ENCODE data around the gene NRG3. TPM values are rescaled to one million over a fixed set of nuclear protein-coding genes. Genes with fewer than 3 reads are reported as not detected.

The NRG3 gene
- total and polyA plus RNA-seq, 2 of the 4 experiments (the other 2 are of a cell fraction): not detected

DNA sequence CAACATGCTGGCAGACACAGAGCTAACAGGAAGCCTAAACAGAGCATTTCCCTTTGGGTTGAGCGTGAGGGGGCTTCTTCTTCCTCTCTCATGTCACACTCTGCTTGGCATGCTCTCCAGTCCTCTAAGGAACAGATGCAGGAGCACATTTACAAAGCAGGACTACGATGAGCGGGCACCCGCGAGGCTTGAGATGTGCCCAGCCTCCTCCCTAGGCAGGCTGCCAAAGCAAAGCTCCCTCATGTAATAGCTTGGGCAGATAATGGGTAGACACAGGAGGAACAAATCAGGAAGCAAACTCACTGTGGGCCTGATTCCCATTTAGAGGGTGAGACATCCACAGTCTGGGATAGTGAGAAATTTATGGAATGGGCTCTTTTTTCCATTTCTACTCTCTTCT lies 519.1 kb downstream of the NRG3 start:
- H3K56ac ChIP-seq (ENCODE audit: extremely low read depth, insufficient read depth, low read length): no peak overlapping the region
- H3K9me1 ChIP-seq (ENCODE audit: insufficient read depth, low read length): no peaks in the 10 kb centered on the region
- no peak overlapping the region for H4K91ac ChIP-seq (ENCODE audit: insufficient read depth, low read depth, low read length)
- DNase-seq (no peak), ATAC-seq (ENCODE audit: low read depth) (no peak)
- H3K79me1 ChIP-seq (ENCODE audit: low read depth in 1 of 2, low read length in 2 of 2): no peaks in the 10 kb centered on the region
- H4K8ac ChIP-seq (ENCODE audit: low read depth in 2 of 2, low read length in 2 of 2): no peak overlapping the region
- intact Hi-C loops (cut with micrococcal nuclease): no loop called here
- H2BK15ac ChIP-seq (ENCODE audit: low read depth, low read length): no peak overlapping the region
- no peak overlapping the region for H2AK5ac ChIP-seq (ENCODE audit: low read depth, low read length)
- no peak overlapping the region for H3K14ac ChIP-seq (replicated peaks; ENCODE audit: low read depth, low read length)
- no peaks in the 10 kb centered on the region for H4K20me1 ChIP-seq (ENCODE audit: insufficient read depth, low read length)
- H2AK9ac ChIP-seq (replicated peaks; ENCODE audit: low read depth, low read length, poor library complexity): no peak overlapping the region
- BruUV-seq (replicated peaks): no TSS peak
- no peak overlapping the region for H4K5ac ChIP-seq (ENCODE audit: low read depth, low read length)
- CTCF ChIA-PET: no interaction called here
- H3K9me3 ChIP-seq (ENCODE audit: control insufficient read depth, insufficient read depth, low read length): peaks cover 12% of the 10 kb centered on the region; the same call in 1 of the 2 replicates
- POLR2A ChIA-PET (ENCODE audit: unreplicated experiment): interaction anchor here (0.6 kb wide), 1 partner anchor 74 kb away, joined by 3 read pairs; no protein-coding TSS in a partner anchor
- dilution Hi-C loops (cut with HindIII; ENCODE audit: low sequenced_read_pairs, unreplicated experiment): no loop called here
- H3K4ac ChIP-seq (ENCODE audit: low read depth, low read length): no peak overlapping the region
- H3K27me3 ChIP-seq (ENCODE audit: control insufficient read depth, insufficient read depth, low read length): no peaks in the 10 kb centered on the region
- WGBS, 2 experiments (ENCODE audit: extremely low coverage in 2 of 2, insufficient read length in 1 of 2): no CpG with 5 or more reads among the region's 5 CpGs
- H3K18ac ChIP-seq (ENCODE audit: low read depth, low read length): no peak overlapping the region
- H3K4me1 ChIP-seq (ENCODE audit: control insufficient read depth, insufficient read depth, low read length): no peaks in the 10 kb centered on the region
- H2BK5ac ChIP-seq (ENCODE audit: low read depth, low read length, poor library complexity, severe bottlenecking): no peak overlapping the region
- H2BK120ac ChIP-seq (ENCODE audit: low read depth, low read length): no peak overlapping the region
- in situ Hi-C loops (cut with MboI; ENCODE audit: low sequenced_read_pairs): no loop called here
- TF ChIP-seq MXI1 (IDR thresholded peaks at IDR 0.05; ENCODE audit: borderline replicate concordance, low read depth, low read length): no peak
- no peak overlapping the region for H2BK20ac ChIP-seq (ENCODE audit: low read depth, low read length)
- no peaks in the 10 kb centered on the region for H3K36me3 ChIP-seq (ENCODE audit: control insufficient read depth, insufficient read depth, low read length)
- H3K4me2 ChIP-seq (ENCODE audit: low read depth, low read length): no peak overlapping the region
- no peak overlapping the region for H3K23ac ChIP-seq (ENCODE audit: low read depth, low read length)
- H3K27ac ChIP-seq (ENCODE audit: insufficient read depth, low read length): no peak overlapping the region
- no peak overlapping the region for H3K4me3 ChIP-seq (ENCODE audit: insufficient read depth, low read depth, low read length)
- H3K9ac ChIP-seq (ENCODE audit: low read depth, low read length): no peak overlapping the region
- H2AFZ ChIP-seq (replicated peaks; ENCODE audit: low read length, poor library complexity): no peak overlapping the region

All from IMR-90 (cell line).